Adrenal gland (tissue), 12 donors: ENCODE measurements around the gene RNF144B. TPM values are rescaled to one million over a fixed set of nuclear protein-coding genes. Genes with fewer than 3 reads are reported as not detected.

Source experiments
- DNase-seq, 7 donors: peaks; one replicate each; pipeline ENCODE4 v3.0.0-alpha.2; 2019 to 2020
- H3K27ac ChIP-seq, 5 donors: fragments of 200-600 bp; sonication (generic) in 4 of 5; 1 replicate in 3 of 5; 2 replicates in 2 of 5; pipeline versions ENCODE4 v1.5.1 to v1.8.0; 2016 to 2020; ENCODE audit warnings: mild to moderate bottlenecking in 1 of 5
- H3K27me3 ChIP-seq: fragments of 200-600 bp; 2 replicates; pipeline ENCODE4 v1.8.0; 2021
- H3K36me3 ChIP-seq, 2 donors: fragments of 200-600 bp; replicated peaks in 1 of 2; 1 replicate in 1 of 2; 2 replicates in 1 of 2; pipeline versions ENCODE4 v1.5.1 to v1.8.0; 2018 to 2022
- H3K4me1 ChIP-seq, 2 donors: fragments of 200-600 bp; replicated peaks in 1 of 2; 1 replicate in 1 of 2; 2 replicates in 1 of 2; pipeline versions ENCODE4 v1.5.1 to v1.8.0; 2018 to 2021
- H3K4me3 ChIP-seq, 4 donors: fragments of 200-600 bp; sonication (generic) in 3 of 4; one replicate each; pipeline ENCODE4 v1.5.1; 2016 to 2018
- H3K9me3 ChIP-seq, 3 donors: fragments of 200-600 bp; sonication (generic) in 1 of 3; replicated peaks in 1 of 3; 1 replicate in 2 of 3; 2 replicates in 1 of 3; pipeline versions ENCODE4 v1.5.1 to v1.8.0; 2016 to 2021
- CTCF ChIP-seq, 6 experiments: fragments of 450-650 bp in 4 of 6; fragments of 200-600 bp in 2 of 6; sonication (generic) in 1 of 6; IDR thresholded peaks; 1 replicate in 5 of 6; 2 replicates in 1 of 6; pipeline versions ENCODE4 v1.5.1 to v1.8.0; 2016 to 2021; ENCODE audit warnings: antibody characterized with exemption in 6 of 6, mild to moderate bottlenecking in 2 of 6, moderate library complexity in 1 of 6
- POLR2A ChIP-seq, 2 donors: fragments of 450-650 bp; IDR thresholded peaks; one replicate each; pipeline ENCODE4 v1.6.1; 2017; ENCODE audit warnings: antibody characterized with exemption in 2 of 2, mild to moderate bottlenecking in 2 of 2, moderate library complexity in 1 of 2
- WGBS, 4 donors: extraction: QIAGEN DNeasy Blood & Tissue Kit in 2 of 4; methylation state at CpG; one replicate each; pipeline versions ENCODE4 v1.1.5 to v1.1.7; 2013 to 2017; 5-methylcytosine and 5-hydroxymethylcytosine counted together
- intact Hi-C, 2 donors: fragments of 100-400 bp; cut with DNase I; formaldehyde crosslinking; loops; one replicate each; pipeline versions ENCODE4 v1.14.1 to v1.15.0; 2022 to 2023
- polyA plus RNA-seq, 3 donors: library from polyadenylated mRNA; stranded (reverse); fragments of 200-250 nt in 2 of 3; fragments of 350-450 nt in 1 of 3; fragmentation: Illumina TruSeq in 1 of 3; extraction: RNeasy Lipid Tissue Mini Kit (QIAGEN cat#74804) in 1 of 3; gene quantifications; one replicate each; pipeline ENCODE4 v1.2.3, GENCODE V29; 2013 to 2014
- total RNA-seq, 9 donors: library from RNA; depleted of rRNA in 4 of 9; stranded (reverse); fragments of >200 nt in 4 of 9; fragments of 120-200 nt in 1 of 9; fragmentation: NEBNext Ultra II Directional in 1 of 9; extraction: Animal tissue kit (Norgen Biotek cat#: 25700) in 1 of 9; gene quantifications; one replicate each; pipeline versions ENCODE4 v1.1.0 to v1.2.4, GENCODE V29; 2013 to 2023
- donor health status: healthy with polysubstance abuse.
- donor health status: Bipolar disorder and iron deficiency.
- donor health status: DM: yes; HTN: yes; CAD: no.
- donor health status: DM: no; HTN: no; CAD: no.
- donor health status: DM: no; HTN: no; CAD: no.
- donor health status: DM: yes; HTN: yes; CAD: no.

RNF144B gene
- total and polyA plus RNA-seq, 12 donors = 1.9 to 11.0 (median 7.4) TPM

GRCh38 chr6:18350271-18350670, 36.9 kb upstream of the RNF144B start:
- H3K4me1 ChIP-seq = no peaks in the 10 kb centered on the region
- H3K27me3 ChIP-seq = no peaks in the 10 kb centered on the region
- intact Hi-C loops = no loop called here
- H3K9me3 ChIP-seq = no peaks in the 10 kb centered on the region
- no peak for TF ChIP-seq POLR2A (IDR thresholded peaks at IDR 0.05)
- no peak for TF ChIP-seq CTCF (IDR thresholded peaks at IDR 0.05)
- no peak overlapping the region for H3K4me3 ChIP-seq
- no peak for DNase-seq
- H3K36me3 ChIP-seq = no peaks in the 10 kb centered on the region
- H3K27ac ChIP-seq = no peak overlapping the region
- WGBS, 4 donors = 79 to 93% (median 84%) methylated on average over 4 of the region's 4 CpGs

GRCh38 chr6:18350712-18351111, 36.4 kb upstream of the RNF144B start:
- H3K4me1 ChIP-seq = no peaks in the 10 kb centered on the region
- TF ChIP-seq POLR2A (IDR thresholded peaks at IDR 0.05) (no peak), CTCF (IDR thresholded peaks at IDR 0.05) (no peak)

GRCh38 chr6:18352001-18352400, 35.1 kb upstream of the RNF144B start:
- intact Hi-C loops = no loop called here
- H3K4me1 ChIP-seq = no peaks in the 10 kb centered on the region
- H3K9me3 ChIP-seq = no peaks in the 10 kb centered on the region
- H3K27ac ChIP-seq = no peak overlapping the region
- H3K36me3 ChIP-seq = no peaks in the 10 kb centered on the region
- DNase-seq = no peak
- no peaks in the 10 kb centered on the region for H3K27me3 ChIP-seq
- no peak overlapping the region for H3K4me3 ChIP-seq
- TF ChIP-seq CTCF (IDR thresholded peaks at IDR 0.05) (no peak), POLR2A (IDR thresholded peaks at IDR 0.05) (no peak)
- WGBS, 4 donors = 81 to 91% (median 83%) methylated on average over 4 of the region's 4 CpGs

More at GRCh38 chr6:18350712-18351111, 36.4 kb upstream of the RNF144B start:
- no peak overlapping the region for H3K4me3 ChIP-seq
- H3K9me3 ChIP-seq = no peaks in the 10 kb centered on the region
- H3K36me3 ChIP-seq = no peaks in the 10 kb centered on the region
- intact Hi-C loops = no loop called here
- DNase-seq = no peak
- no peak overlapping the region for H3K27ac ChIP-seq
- H3K27me3 ChIP-seq = no peaks in the 10 kb centered on the region
- 57 to 71% (median 64%) methylated on average over 3 of the region's 3 CpGs for WGBS, 4 donors

GRCh38 chr6:18352842-18353241, 34.3 kb upstream of the RNF144B start:
- intact Hi-C loops = no loop called here
- 59 to 72% (median 64%) methylated on average over 2 of the region's 2 CpGs for WGBS, 4 donors
- DNase-seq = no peak
- Histone ChIP-seq H3K27ac (no peak overlapping the region), H3K9me3 (no peaks in the 10 kb centered on the region), H3K4me3 (no peak overlapping the region), H3K4me1 (no peaks in the 10 kb centered on the region), H3K36me3 (no peaks in the 10 kb centered on the region), H3K27me3 (no peaks in the 10 kb centered on the region)
- TF ChIP-seq CTCF (IDR thresholded peaks at IDR 0.05) (no peak), POLR2A (IDR thresholded peaks at IDR 0.05) (no peak)
